H9 (cell line): ENCODE results near the gene PTGR1. TPM values are rescaled to one million over a fixed set of nuclear protein-coding genes. Genes with fewer than 3 reads are reported as not detected.

Source experiments
- DNase-seq: peaks from one replicate; pipeline ENCODE4 v3.0.0-alpha.2; 2017
- H2AFZ ChIP-seq: one replicate; pipeline ENCODE4 v1.6.1; 2013; ENCODE audit warnings: mild to moderate bottlenecking, low read length, control low read depth, moderate library complexity
- H2AK5ac ChIP-seq: 2 replicates; pipeline ENCODE4 v1.6.1; 2013; ENCODE audit warnings: low read length, control low read depth, mixed read lengths; ENCODE audit not compliant: insufficient read length
- H2BK120ac ChIP-seq: one replicate; pipeline ENCODE4 v1.6.1; 2013; ENCODE audit warnings: low read depth, mild to moderate bottlenecking, low read length, control low read depth, inconsistent platforms; ENCODE audit not compliant: poor library complexity, severe bottlenecking
- H2BK12ac ChIP-seq: 2 replicates; pipeline ENCODE4 v1.6.1; 2013; ENCODE audit warnings: low read length, control low read depth, mixed read lengths, low read depth; ENCODE audit not compliant: insufficient read length
- H2BK15ac ChIP-seq: 2 replicates; pipeline ENCODE4 v1.6.1; 2013; ENCODE audit warnings: low read depth, low read length, control low read depth
- H2BK20ac ChIP-seq: one replicate; pipeline ENCODE4 v1.6.1; 2013; ENCODE audit warnings: low read depth, mild to moderate bottlenecking, low read length, control low read depth, inconsistent platforms; ENCODE audit not compliant: poor library complexity, severe bottlenecking
- H2BK5ac ChIP-seq: 2 replicates; pipeline ENCODE4 v1.6.1; 2013; ENCODE audit warnings: low read length, control low read depth, mixed read lengths; ENCODE audit not compliant: insufficient read length
- H3K14ac ChIP-seq: 2 replicates; pipeline ENCODE4 v1.6.1; 2013; ENCODE audit warnings: low read length, control low read depth; ENCODE audit not compliant: insufficient read depth
- H3K18ac ChIP-seq: 2 replicates; pipeline ENCODE4 v1.6.1; 2013; ENCODE audit warnings: low read depth, mild to moderate bottlenecking, mixed read lengths, low read length, control low read depth; ENCODE audit not compliant: insufficient read length
- H3K23ac ChIP-seq: 2 replicates; pipeline ENCODE4 v1.6.1; 2013; ENCODE audit warnings: low read length, control low read depth, mixed read lengths, low read depth; ENCODE audit not compliant: insufficient read length
- H3K23me2 ChIP-seq: 2 replicates; pipeline ENCODE4 v1.6.1; 2013; ENCODE audit warnings: low read depth, mild to moderate bottlenecking, mixed read lengths, low read length, control low read depth; ENCODE audit not compliant: insufficient read length, poor library complexity, severe bottlenecking
- H3K27ac ChIP-seq: 2 replicates; pipeline ENCODE4 v1.5.1; 2013; ENCODE audit warnings: low read length, control low read depth, mixed read lengths, low read depth; ENCODE audit not compliant: insufficient read length
- H3K27me3 ChIP-seq: 2 replicates; pipeline ENCODE4 v1.6.1; 2013; ENCODE audit warnings: low read length, control low read depth, inconsistent platforms; ENCODE audit not compliant: insufficient read depth
- H3K4ac ChIP-seq: 2 replicates; pipeline ENCODE4 v1.6.1; 2013; ENCODE audit warnings: low read depth, mild to moderate bottlenecking, control low read depth, inconsistent platforms, low read length, moderate library complexity
- H3K4me1 ChIP-seq: 2 replicates; pipeline ENCODE4 v1.6.1; 2013; ENCODE audit warnings: low read length, control low read depth, inconsistent platforms; ENCODE audit not compliant: insufficient read depth
- H3K4me2 ChIP-seq: 2 replicates; pipeline ENCODE4 v1.6.1; 2013; ENCODE audit warnings: low read length, control low read depth, mixed read lengths; ENCODE audit not compliant: insufficient read length, insufficient read depth
- H3K56ac ChIP-seq: 2 replicates; pipeline ENCODE4 v1.6.1; 2013; ENCODE audit warnings: low read depth, mild to moderate bottlenecking, mixed read lengths, low read length, control low read depth; ENCODE audit not compliant: insufficient read length
- H3K79me1 ChIP-seq: 2 replicates; pipeline ENCODE4 v1.6.1; 2013; ENCODE audit warnings: low read depth, mild to moderate bottlenecking, moderate library complexity, low read length, control low read depth, inconsistent platforms; ENCODE audit not compliant: insufficient read depth, poor library complexity, severe bottlenecking
- H3K79me2 ChIP-seq: 2 replicates; pipeline ENCODE4 v1.6.1; 2013; ENCODE audit warnings: low read length, control low read depth, inconsistent platforms; ENCODE audit not compliant: insufficient read depth
- H3K9ac ChIP-seq: 2 replicates; pipeline ENCODE4 v1.6.1; 2013; ENCODE audit warnings: low read length, control low read depth, mixed read lengths; ENCODE audit not compliant: insufficient read length; ENCODE audit errors: extremely low read depth
- H3K9me3 ChIP-seq: one replicate; pipeline ENCODE4 v1.6.1; 2013; ENCODE audit warnings: low read depth, low read length, inconsistent platforms; ENCODE audit not compliant: control insufficient read depth
- H3T11ph ChIP-seq: one replicate; pipeline ENCODE4 v1.6.1; 2013; ENCODE audit warnings: mild to moderate bottlenecking, low read length, control low read depth, inconsistent platforms
- H4K20me1 ChIP-seq: one replicate; pipeline ENCODE4 v1.6.1; 2013; ENCODE audit not compliant: control insufficient read depth, insufficient read length, insufficient read depth
- H4K5ac ChIP-seq: 2 replicates; pipeline ENCODE4 v1.6.1; 2013; ENCODE audit warnings: low read depth, mild to moderate bottlenecking, mixed read lengths, low read length, control low read depth; ENCODE audit not compliant: insufficient read length
- H4K8ac ChIP-seq: replicated peaks from 2 replicates; pipeline ENCODE4 v1.6.1; 2013; ENCODE audit warnings: low read length, control low read depth, mixed read lengths, low read depth; ENCODE audit not compliant: insufficient read length
- H4K91ac ChIP-seq: 2 replicates; pipeline ENCODE4 v1.6.1; 2013; ENCODE audit warnings: low read depth, mild to moderate bottlenecking, moderate library complexity, mixed read lengths, low read length, control low read depth; ENCODE audit not compliant: insufficient read length
- H3K27ac Mint-ChIP-seq, 3 experiments: 2 replicates in 2 of 3; 3 replicates in 1 of 3; pipeline ENCODE4 v1.8.0; 2020 to 2021; ENCODE audit warnings: mixed read lengths in 3 of 3, mild to moderate bottlenecking in 1 of 3, moderate library complexity in 1 of 3
- H3K27me3 Mint-ChIP-seq: 2 replicates; pipeline ENCODE4 v1.8.0; 2021; ENCODE audit warnings: low read depth, mild to moderate bottlenecking, moderate library complexity, mixed read lengths
- H3K36me3 Mint-ChIP-seq, 3 experiments: 2 replicates in 2 of 3; 3 replicates in 1 of 3; pipeline ENCODE4 v1.8.0; 2020 to 2021; ENCODE audit warnings: low read depth in 3 of 3, mixed read lengths in 3 of 3; ENCODE audit not compliant: insufficient read depth in 1 of 3
- H3K4me1 Mint-ChIP-seq, 2 experiments: 2 replicates each; pipeline ENCODE4 v1.8.0; 2020; ENCODE audit warnings: mixed read lengths in 2 of 2
- H3K4me3 Mint-ChIP-seq, 2 experiments: 2 replicates in 1 of 2; 3 replicates in 1 of 2; pipeline ENCODE4 v1.8.0; 2020 to 2021; ENCODE audit warnings: mild to moderate bottlenecking in 2 of 2, mixed read lengths in 2 of 2, moderate library complexity in 1 of 2
- H3K9me3 Mint-ChIP-seq, 2 experiments: 2 replicates in 1 of 2; 3 replicates in 1 of 2; pipeline ENCODE4 v1.8.0; 2020; ENCODE audit warnings: mild to moderate bottlenecking in 2 of 2, mixed read lengths in 2 of 2, moderate library complexity in 1 of 2
- CTCF ChIP-seq: fragments of 200-600 bp; sonication (generic); conservative IDR thresholded peaks from 3 replicates; pipeline ENCODE4 v1.8.0; 2021; ENCODE audit warnings: antibody characterized with exemption, mild to moderate bottlenecking
- WGBS: extraction: QIAGEN DNeasy Blood & Tissue Kit; methylation state at CpG from one replicate; pipeline ENCODE4 v1.1.7; 2013; ENCODE audit warnings: missing lambda C conversion rate, low lambda C conversion rate, mixed read lengths; ENCODE audit not compliant: insufficient read length; ENCODE audit errors: extremely low coverage; 5-methylcytosine and 5-hydroxymethylcytosine counted together
- total RNA-seq: library from RNA; stranded (reverse); gene quantifications from 2 replicates; pipeline ENCODE4 v1.2.1, GENCODE V29; 2021

Gene PTGR1
- total RNA-seq, 1 experiment from 2014 or later, result 45.2 TPM

GRCh38 chr9:111613436-111614040, 14.1 kb upstream of the PTGR1 start:
- Histone ChIP-seq H3T11ph (no peak overlapping the region), H4K8ac (no peak overlapping the region), H3K56ac (no peak overlapping the region), H3K79me1 (no peaks in the 10 kb centered on the region), H3K9me3 (no peaks in the 10 kb centered on the region), H2BK12ac (no peak overlapping the region), H2BK15ac (no peak overlapping the region), H3K27me3 (no peaks in the 10 kb centered on the region), H2BK5ac (no peak overlapping the region), H3K27ac (no peak overlapping the region), H3K14ac (no peak overlapping the region), H2AK5ac (no peak overlapping the region), H3K79me2 (no peaks in the 10 kb centered on the region), H4K5ac (no peak overlapping the region), H2BK120ac (no peak overlapping the region), H3K4me1 (no peaks in the 10 kb centered on the region; the same call in 1 of the 2 replicates), H3K23ac (no peak overlapping the region), H3K4me2 (no peak overlapping the region), H4K91ac (no peak overlapping the region), H2AFZ (no peak overlapping the region), H4K20me1 (no peaks in the 10 kb centered on the region), H3K9ac (no peak overlapping the region), H3K23me2 (peaks cover 2% of the 10 kb centered on the region), H2BK20ac (no peak overlapping the region), H3K18ac (no peak overlapping the region), H3K4ac (no peak overlapping the region)
- WGBS, result no CpG with 5 or more reads among the region's 4 CpGs
- TF ChIP-seq CTCF, result no peak
- H3K36me3 Mint-ChIP-seq, result no peaks in the 10 kb centered on the region
- DNase-seq, result no peak
- H3K27me3 Mint-ChIP-seq, result peaks cover 3% of the 10 kb centered on the region
- peaks cover 2 to 4% of the 10 kb centered on the region in 2 experiments; a peak in 3 of 5 replicates for H3K9me3 Mint-ChIP-seq
- H3K27ac Mint-ChIP-seq, result no peak overlapping the region
- no peak overlapping the region for H3K4me3 Mint-ChIP-seq
- no peaks in the 10 kb centered on the region for H3K4me1 Mint-ChIP-seq
